Measurements from ENCODE around the gene IQGAP1.
"Not testable (repeated sequence)": the region's sequence is repeated elsewhere in the genome, so short reads cannot be mapped to it uniquely, and the experiment has no call there.

The IQGAP1 gene

GRCh38 chr15:90367576-90367975, 20.5 kb upstream of the IQGAP1 start:
- DNase-seq, result no peak

GRCh38 chr15:90375071-90375470, 13.0 kb upstream of the IQGAP1 start:
- no peak for DNase-seq

- no peak for DNase-seq
Observed at GRCh38 chr15:90376789-90377188, 11.3 kb upstream of the IQGAP1 start.

- no peak for DNase-seq
Observed at GRCh38 chr15:90379263-90379662, 8.8 kb upstream of the IQGAP1 start.

- DNase-seq, result no peak
Observed at GRCh38 chr15:90381515-90381914, 6.5 kb upstream of the IQGAP1 start.

- no peak for DNase-seq
Observed at GRCh38 chr15:90382320-90382719, 5.7 kb upstream of the IQGAP1 start.

- DNase-seq, result no peak
Observed at GRCh38 chr15:90386221-90386620, 1.8 kb upstream of the IQGAP1 start.

GRCh38 chr15:90388462-90389380, 679 bp downstream of the IQGAP1 start:
- peak; percentile 36 for DNase-seq

- DNase-seq, result no peak
Observed at GRCh38 chr15:90389513-90389912, 1.5 kb downstream of the IQGAP1 start.

- DNase-seq, result no peak
Observed at GRCh38 chr15:90393040-90393439, 5.0 kb downstream of the IQGAP1 start.

GRCh38 chr15:90394074-90394473, 6.0 kb downstream of the IQGAP1 start:
- DNase-seq, result no peak

GRCh38 chr15:90394748-90395442, 6.9 kb downstream of the IQGAP1 start:
- no peak for DNase-seq

GRCh38 chr15:90396321-90396720, 8.3 kb downstream of the IQGAP1 start:
- no peak for DNase-seq

- no peak for DNase-seq
Observed at GRCh38 chr15:90400005-90400758, 12.1 kb downstream of the IQGAP1 start.

GRCh38 chr15:90400759-90401314, 12.8 kb downstream of the IQGAP1 start:
- DNase-seq, result peak; percentile 31

GRCh38 chr15:90401495-90401894, 13.5 kb downstream of the IQGAP1 start:
- no peak for DNase-seq

- DNase-seq, result peak; percentile 18
Observed at GRCh38 chr15:90402223-90402622, 14.2 kb downstream of the IQGAP1 start.

GRCh38 chr15:90402767-90403166, 14.7 kb downstream of the IQGAP1 start:
- DNase-seq, result no peak

GRCh38 chr15:90405055-90405607, 17.1 kb downstream of the IQGAP1 start:
- DNase-seq, result no peak

GRCh38 chr15:90407336-90407735, 19.3 kb downstream of the IQGAP1 start:
- DNase-seq, result no peak

GRCh38 chr15:90407871-90408317, 19.9 kb downstream of the IQGAP1 start:
- DNase-seq, result no peak

- DNase-seq, result no peak
Observed at GRCh38 chr15:90408657-90409056, 20.6 kb downstream of the IQGAP1 start.

- DNase-seq, result not testable (repeated sequence)
Observed at GRCh38 chr15:90409587-90409986, 21.5 kb downstream of the IQGAP1 start.
